B cell (primary cell): ENCODE results near the gene JAK3.

ENCODE experiments used
- EZH2 ChIP-seq: IDR thresholded peaks from 2 replicates; pipeline ENCODE4 v1.6.1; 2012; ENCODE audit warnings: borderline replicate concordance, low read depth, mild to moderate bottlenecking, moderate library complexity, low read length; ENCODE audit not compliant: insufficient read depth, poor library complexity, severe bottlenecking
- TF ChIP-seq, protein P1 (sequence below): fragments of 200-600 bp; IDR thresholded peaks from one replicate; pipeline ENCODE4 v1.8.0; 2022; ENCODE audit warnings: antibody characterized with exemption, mild to moderate bottlenecking

DNA sequence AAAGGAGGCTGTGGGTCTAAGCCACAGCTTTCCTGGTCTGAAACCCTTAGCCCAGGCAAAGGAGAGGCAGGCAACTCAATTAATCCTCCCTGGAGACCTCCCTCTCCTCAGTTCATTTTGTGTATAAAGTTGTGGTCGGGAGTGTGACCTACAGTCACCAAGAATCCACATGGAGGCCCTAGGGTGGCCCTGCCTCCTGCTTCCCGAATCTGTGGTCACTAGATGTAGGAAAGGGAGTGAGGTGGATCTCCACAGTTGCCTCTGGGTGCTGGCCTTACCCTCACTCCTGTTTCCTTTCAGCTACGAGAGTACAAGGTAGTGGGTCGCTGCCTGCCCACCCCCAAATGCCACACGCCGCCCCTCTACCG is 13.2 kb upstream of the JAK3 start:
- TF ChIP-seq, protein P1, sequence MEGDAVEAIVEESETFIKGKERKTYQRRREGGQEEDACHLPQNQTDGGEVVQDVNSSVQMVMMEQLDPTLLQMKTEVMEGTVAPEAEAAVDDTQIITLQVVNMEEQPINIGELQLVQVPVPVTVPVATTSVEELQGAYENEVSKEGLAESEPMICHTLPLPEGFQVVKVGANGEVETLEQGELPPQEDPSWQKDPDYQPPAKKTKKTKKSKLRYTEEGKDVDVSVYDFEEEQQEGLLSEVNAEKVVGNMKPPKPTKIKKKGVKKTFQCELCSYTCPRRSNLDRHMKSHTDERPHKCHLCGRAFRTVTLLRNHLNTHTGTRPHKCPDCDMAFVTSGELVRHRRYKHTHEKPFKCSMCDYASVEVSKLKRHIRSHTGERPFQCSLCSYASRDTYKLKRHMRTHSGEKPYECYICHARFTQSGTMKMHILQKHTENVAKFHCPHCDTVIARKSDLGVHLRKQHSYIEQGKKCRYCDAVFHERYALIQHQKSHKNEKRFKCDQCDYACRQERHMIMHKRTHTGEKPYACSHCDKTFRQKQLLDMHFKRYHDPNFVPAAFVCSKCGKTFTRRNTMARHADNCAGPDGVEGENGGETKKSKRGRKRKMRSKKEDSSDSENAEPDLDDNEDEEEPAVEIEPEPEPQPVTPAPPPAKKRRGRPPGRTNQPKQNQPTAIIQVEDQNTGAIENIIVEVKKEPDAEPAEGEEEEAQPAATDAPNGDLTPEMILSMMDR = no peak
- TF ChIP-seq EZH2 = no peak
